NCI-H1436 treated with DMSO at 0.1 percent for 48 hours (cell line): ENCODE data around the gene LCE1F.

ENCODE experiments used
- DNase-seq: peaks from one replicate; lab custom pipeline; 2025; lab: John Stamatoyannopoulos, UW

The LCE1F gene

DNA sequence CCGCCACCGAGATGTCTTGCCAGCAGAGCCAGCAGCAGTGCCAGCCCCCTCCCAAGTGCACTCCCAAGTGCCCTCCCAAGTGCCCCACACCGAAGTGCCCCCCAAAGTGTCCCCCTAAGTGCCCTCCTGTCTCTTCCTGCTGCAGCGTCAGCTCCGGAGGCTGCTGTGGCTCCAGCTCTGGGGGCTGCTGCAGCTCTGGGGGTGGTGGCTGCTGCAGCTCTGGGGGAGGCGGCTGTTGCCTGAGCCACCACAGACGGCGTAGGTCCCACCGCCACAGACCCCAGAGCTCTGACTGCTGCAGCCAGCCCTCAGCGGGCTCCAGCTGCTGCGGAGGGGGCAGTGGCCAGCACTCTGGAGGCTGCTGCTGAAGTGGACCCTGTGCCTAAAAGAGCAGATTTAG is 1.4 kb downstream of the LCE1F start:
- no peak for DNase-seq

DNA sequence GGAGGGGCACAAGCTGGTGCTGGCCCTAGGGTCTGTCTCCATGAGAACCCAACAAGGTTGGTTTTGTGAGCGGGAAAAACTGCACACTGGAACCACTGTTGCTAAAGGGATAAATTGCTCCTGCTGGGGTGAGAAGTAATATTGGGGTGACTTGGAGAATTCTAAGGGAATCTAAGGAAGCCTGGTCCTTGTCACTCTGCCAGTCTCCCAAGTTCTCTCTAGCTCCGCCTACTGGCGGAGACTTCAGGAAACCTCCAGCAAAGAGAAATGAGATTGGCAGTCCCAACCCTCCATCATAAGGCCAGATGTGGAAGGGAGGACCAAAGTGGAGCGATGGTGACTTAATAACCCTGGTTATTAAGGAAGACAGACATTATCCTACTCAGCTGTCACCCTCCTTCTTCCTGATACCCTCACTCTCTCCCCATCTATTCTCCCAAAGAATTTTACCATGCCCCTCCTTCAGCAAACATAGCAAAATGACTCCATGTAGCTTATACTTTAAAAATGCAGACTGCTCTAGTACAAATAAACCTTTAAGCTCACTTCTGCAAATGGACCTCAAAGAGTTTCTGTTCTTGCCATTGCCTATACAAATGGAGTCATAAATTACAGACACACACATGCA is 2.7 kb downstream of the LCE1F start:
- no peak for DNase-seq

DNA sequence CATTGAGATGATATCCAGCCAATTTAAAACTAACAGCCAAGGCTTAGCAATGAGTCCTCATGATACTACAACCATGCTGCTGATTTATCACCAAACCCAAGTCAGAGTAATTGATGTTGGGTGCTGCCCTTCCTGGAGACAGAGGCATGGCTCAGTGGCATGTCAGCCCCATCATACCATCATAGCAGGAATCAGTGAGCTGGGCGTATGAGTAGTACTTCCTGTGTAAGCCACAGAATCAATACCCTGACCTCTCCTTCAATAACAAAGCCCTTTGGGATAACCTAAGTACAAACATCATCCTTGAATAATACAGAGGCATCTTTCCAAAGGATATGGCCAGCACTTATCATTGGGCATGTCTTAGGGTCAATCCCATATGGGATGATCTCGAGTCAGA is 8.2 kb downstream of the LCE1F start:
- no peak for DNase-seq

DNA sequence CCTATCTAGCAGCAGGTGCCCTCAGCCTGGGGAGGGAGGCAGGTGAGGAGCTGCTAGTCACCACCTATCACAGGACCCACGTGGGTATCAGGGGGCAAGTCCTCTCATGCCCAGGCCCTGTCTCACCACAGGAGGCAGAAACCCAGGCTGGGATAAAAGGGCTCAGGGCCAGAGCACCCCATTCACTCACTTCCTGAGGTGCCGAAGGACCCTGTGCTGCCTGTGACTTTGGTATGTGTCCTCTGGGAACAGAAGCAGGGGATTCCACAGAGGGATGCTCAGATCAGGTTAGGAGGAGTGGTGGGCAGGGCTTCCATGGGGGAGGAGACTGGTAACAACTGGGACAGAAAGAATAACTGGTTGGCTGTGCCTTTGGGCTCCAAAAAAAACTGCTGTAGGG is 11.1 kb downstream of the LCE1F start, which contains the start of gene LCE1E:
TSS of gene LCE1E (plus strand) at position 181 of the 400 bp plus-strand sequence. CDS start 1,043 bp downstream, outside the sequence.
- DNase-seq, result no peak

DNA sequence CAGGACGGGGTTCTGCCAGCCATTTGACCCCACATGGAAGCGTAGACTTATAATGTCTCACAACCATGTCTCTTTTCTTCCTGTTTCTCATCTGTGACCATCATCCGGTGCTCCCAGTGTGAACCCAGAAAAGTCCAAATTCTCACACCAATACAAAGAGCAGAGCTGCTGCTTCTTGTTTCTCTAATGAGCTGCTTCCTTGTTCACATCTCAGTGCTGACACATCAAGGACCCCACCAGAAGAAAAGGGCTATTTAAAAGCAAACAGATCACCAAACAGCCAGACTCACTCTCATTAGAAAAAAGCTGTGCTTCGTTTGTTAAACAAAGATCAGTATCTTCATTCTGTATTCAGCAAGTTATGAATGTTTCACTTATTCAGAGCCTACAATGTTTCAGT is 20.7 kb downstream of the LCE1F start:
- DNase-seq, result no peak

DNA sequence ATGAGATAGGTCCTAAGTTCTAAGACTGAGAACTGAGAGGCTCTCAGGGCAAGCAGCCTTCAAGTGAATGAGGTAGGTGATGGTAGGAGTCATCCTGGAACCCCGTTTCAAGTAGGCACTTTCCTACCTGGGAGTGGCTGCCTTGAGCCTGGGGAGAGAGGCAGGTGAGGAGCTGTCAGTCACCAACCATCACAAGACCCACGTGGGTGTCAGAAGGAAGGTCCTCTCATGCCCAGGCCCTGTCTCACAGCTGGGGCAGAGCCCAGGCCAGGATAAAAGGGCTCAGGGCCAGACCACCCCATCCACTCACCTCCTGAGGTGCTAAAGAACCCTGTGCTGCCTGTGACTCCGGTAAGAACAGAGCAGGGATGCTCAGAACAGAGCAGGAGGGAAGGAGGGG is 21.5 kb downstream of the LCE1F start, which contains the start of gene LCE1D:
TSS of gene LCE1D (plus strand) at position 301 of the 400 bp plus-strand sequence. CDS start 1,074 bp downstream, outside the sequence.
- DNase-seq, result no peak

DNA sequence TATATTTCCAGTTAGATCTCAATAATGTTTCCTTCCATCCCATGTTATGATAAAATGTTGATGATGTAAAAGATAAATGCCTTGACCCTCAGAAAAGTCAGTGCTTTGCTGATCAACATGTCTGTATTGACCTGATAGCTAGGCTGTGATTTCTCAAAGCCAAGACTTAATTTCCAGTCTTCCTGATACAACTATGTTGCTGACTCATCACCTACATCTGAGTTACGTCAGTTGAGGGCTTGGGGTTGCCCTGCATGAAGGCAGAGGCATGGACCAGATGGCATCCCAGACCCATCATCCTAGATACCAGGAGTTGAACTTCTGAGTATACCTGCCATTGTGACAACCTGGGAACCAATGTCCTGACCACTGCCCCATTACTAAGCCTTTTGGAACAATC is 26.4 kb downstream of the LCE1F start:
- DNase-seq, result no peak

DNA sequence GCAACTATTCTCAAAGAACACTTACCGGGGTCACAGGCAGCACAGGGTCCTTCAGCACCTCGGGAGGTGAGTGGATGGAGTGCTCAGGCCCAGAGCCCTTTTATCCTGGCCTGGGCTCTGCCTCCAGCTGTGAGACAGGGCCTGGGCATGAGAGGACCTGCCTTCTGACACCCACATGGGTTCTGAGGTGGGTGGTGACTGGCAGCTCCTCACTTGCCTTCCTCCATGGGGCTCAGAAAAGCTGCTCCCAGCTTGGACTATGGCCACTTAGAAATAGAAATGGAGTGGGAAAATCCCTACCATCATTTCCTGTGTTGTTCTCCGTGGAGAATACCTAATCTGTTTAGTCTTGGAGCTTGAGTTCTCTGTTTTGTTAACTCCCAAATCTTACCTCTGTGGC is 31.6 kb downstream of the LCE1F start, which contains the start of gene LCE1C:
TSS of gene LCE1C (minus strand) at position 76 of the 400 bp plus-strand sequence. CDS start 1,173 bp downstream, outside the sequence.
- DNase-seq, result no peak

DNA sequence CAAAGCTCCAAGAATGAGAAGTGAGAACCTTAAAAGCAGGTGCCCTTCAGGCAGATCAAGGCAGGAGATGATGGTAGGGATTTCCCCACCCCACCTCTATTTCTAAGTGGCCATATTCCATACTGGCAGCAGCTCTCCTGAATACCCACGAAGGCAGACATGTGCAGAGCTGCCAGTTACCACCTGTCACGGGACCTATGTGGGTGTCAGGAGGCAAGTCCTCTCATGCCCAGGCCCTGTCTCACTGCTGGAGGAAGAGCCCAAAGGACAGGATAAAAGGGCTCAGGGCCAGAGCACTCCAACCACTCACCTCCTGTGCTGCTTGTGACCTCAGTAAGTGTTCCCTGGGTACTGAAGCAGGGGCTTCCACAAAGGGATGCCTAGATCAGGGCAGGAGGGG is 36.1 kb downstream of the LCE1F start:
- no peak for DNase-seq

DNA sequence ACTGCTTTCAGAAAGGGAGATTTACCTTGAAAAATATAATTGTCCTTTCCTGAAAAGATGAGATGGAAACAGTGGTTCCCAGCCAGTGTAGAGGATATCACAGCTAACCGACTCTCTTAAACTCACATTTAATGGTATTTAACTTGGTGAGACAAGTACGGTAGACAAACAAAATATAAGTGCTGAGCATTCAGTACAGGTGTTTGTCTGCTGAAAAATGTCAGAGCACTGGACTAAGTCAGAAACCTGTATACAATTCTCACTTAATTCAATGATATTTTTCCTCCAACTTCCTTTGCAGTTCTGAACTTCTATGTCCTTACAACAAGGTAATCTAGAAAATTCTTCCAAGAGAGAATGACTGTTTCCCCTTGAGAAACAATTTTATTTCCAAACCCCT is 36.7 kb downstream of the LCE1F start, which contains the start of gene LCE1B:
TSS of gene LCE1B (plus strand) at position 301 of the 400 bp plus-strand sequence. CDS start 476 bp downstream, outside the sequence.
- DNase-seq, result no peak

DNA sequence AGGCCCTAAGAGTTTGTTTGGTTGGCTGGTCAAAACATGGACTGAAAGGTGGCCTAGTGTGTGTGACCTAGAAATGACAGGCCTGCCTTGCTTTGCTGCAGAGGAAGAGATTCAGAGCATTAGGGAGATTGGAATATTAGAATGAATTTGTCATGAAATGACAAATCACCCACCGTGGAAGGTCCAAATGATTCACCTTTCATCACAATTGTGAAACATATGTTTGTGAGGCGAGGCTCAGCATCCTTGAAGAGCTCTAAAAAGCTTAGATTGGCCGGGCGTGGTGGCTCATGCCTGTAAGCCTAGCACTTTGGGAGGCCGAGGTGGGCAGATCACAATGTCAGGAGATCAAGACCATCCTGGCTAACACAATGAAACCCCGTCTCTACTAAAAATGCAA is 42.4 kb downstream of the LCE1F start:
- no peak for DNase-seq

DNA sequence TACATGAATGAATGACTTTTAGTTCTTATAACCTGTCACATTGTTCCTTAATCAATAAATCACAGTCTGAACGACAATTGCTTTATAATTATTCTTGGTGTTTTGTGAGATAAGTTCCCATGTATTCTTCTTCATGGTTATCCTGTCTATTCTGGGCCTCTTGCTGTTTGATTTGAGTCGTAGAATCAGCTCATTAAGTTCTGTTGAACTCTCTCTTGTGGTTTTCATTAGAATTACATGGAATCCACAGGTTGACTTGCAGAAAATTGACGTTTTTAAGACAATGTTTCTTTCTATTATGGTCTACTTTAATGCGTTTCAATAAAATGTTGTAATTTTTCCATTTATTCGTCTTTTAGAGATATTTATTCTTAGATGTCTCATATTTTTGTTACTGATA is 48.4 kb downstream of the LCE1F start:
- no peak for DNase-seq

DNA sequence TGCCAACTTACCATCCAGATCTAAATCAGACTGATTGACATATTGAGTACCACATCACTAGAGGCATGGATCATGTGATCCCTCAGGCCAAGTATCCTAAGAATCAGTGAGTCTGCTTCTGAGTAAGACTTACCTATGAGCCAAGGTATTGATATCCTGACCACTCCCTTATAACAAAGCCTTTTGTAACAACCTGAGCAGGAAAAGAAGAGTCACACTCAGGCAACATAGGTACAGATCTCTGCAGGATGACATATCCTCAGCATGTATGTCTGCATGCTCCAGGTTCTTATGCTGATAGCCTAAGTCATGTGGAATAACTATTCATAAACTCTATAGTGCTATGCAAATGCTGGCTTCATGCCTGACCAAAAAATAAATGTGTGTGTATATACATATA is 50.0 kb downstream of the LCE1F start:
- no peak for DNase-seq
